ENCODE data around the gene HMGCS2.

Gene HMGCS2

DNA sequence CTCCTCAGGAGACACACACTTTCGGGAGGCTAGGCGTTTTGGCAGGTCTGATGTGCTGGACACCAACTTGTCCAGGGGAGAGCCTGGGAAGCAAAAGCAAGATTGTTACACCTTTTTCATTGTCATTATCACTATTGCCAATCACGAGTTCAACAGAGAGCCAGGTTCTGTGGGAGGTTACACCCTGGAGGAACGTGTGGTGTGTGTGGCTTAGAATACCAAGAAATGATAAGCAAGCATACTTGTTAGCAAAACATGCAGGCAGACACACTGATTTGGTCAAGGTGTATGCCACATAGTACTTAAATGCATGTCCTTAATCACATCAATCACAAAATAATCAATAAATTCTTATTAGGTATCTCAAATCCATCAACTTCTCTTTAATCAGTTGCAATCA is 16.1 kb downstream of the HMGCS2 start:
- no peak for DNase-seq

DNA sequence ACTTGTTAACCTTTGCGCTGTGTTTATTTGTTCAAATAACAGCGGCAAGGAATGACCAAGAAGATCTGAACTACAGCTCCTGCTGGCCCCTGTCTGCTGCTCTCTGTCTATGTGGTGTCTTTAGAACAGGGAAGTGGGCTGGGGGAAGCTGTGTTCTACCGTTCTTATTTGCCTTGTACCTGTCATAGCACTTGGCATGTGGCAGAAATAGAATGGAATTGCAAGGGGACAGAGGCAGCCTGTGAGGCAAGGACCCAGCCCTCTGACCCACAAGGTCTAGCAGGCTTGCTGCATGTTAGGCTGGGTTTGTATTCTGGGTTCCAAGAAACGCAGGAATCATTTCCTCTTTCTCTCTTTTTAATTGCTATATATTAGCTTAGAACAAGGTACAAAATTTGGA is 20.7 kb downstream of the HMGCS2 start:
- no peak for DNase-seq

DNA sequence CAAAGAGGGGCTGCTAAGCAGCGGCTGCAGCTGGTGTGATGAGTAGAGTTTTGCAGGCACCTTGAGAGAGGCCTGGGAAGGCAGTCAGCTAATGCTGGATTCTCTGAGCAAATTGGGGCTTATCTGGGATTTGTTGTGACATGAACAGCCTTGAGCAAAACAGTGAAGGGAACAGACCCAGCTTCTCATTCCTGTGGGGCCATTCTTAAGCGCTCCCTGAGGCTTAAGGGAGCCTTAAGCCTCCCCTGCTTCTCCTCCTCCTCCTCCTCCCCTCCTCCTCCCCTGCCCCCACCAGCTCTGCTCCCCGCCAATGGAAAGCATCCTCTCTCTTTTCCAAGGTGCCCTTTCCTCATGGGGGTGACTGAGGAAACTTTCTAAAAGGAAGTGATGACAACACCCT is 21.3 kb downstream of the HMGCS2 start:
- no peak for DNase-seq

GRCh38 chr1:119745034-119745433 is 23.7 kb downstream of the HMGCS2 start:
- DNase-seq = no peak

DNA sequence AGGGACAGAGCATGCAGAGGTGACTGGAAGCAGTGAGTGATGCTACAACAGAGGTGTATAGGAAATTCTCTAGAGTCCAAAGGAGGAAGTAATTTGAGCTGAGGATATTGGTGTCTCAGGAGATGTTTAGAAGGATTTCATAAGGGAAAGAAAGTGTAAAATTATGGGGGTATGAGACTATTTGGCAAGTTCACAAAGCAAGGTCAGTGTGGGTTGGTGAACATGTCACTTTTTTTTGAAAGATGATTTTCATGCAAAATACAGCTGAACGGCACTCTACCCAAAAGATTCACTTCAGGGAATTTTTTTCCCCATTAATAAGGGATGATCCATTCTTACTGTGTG is 24.1 kb downstream of the HMGCS2 start:
- no peak for DNase-seq

DNA sequence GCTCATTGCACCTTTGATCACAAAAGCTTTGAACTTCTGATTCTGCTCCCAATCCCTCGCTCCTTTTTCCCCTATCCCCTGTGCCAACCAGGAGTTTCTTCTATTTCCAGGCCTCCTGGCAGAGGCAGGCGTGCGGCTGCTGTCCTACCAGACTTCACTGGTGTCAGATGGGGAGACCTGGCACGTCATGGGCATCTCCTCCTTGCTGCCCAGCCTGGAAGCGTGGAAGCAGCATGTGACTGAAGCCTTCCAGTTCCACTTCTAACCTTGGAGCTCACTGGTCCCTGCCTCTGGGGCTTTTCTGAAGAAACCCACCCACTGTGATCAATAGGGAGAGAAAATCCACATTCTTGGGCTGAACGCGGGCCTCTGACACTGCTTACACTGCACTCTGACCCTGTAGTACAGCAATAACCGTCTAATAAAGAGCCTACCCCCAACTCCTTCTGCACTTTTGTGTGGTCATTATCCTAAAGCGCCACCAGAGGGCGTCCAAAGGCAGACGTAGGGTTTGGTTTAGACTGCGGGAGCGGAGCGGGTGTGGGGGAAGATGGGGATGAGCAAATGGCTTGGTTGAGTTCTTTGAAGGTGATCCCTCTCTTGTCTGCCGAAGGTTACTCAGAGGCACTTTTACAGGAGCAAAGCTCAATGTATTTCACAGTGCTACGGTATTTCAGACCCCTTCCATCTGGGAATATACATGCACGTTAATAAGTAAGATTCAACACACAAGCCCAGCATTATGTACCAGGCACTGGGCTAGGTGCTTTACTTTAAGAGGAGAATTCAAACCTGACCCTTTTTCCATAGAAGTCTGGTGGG is 24.7 kb downstream of the HMGCS2 start:
- peak; percentile 67 to 70 for DNase-seq

DNA sequence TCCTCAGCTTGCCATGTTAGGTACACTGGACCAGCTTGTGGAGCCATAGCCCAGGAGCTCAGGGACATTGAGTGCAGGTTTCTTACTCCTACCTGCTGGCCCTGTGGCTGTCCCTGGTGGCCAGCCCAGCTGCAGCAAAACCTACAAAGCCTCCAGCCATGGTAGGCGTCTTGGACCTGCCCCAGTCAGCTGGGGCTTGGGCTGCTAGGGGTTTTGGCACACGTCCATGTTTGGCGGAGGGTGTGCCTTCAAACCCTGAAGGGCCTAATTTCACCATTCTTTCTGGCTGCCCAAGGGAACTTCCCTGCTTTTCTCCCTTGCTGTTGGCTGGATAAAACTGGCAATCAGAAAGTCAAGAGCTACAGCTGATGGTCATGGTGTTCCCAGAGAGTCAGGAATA is 25.4 kb downstream of the HMGCS2 start:
- no peak for DNase-seq

DNA sequence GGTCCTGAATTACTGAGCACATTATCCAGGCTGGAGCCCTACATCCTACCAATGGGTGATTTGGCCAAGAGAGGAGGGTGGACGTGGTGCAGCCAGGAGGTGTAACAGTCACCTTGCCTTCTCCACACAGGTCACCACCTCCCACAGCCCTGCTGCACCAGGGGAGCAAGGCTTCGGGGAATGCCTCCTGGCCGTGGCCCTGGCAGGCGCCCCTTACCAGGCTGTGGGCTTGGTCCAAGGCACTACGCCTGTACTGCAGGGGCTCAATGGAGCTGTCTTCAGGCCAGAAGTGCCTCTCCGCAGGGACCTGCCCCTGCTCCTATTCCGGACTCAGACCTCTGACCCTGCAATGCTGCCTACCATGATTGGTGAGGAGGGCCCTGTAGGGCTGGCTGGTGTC is 26.0 kb downstream of the HMGCS2 start:
- no peak for DNase-seq

DNA sequence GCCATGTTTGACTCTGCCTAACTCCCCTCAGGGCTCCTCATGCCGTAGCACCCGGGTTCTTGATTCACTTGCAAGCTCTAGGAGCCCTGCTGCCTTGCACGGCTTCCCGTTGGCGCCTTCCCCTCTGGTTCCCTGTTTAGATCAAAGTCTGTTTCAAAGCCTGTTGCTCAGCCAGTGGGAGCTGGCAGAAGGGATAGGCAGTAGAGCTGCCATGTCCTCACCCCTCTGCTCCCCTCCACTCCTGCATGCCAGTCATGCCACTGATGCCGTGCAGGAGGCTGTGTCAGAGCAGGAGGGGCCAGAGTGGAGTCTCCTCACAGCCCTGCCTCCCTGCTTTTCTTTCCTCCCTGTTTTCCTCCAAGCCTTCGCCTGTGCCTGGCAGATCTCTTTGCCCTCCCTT is 26.5 kb downstream of the HMGCS2 start:
- no peak for DNase-seq

- no peak for DNase-seq
Measured at GRCh38 chr1:119740896-119741780, 27.6 kb downstream of the HMGCS2 start.

DNA sequence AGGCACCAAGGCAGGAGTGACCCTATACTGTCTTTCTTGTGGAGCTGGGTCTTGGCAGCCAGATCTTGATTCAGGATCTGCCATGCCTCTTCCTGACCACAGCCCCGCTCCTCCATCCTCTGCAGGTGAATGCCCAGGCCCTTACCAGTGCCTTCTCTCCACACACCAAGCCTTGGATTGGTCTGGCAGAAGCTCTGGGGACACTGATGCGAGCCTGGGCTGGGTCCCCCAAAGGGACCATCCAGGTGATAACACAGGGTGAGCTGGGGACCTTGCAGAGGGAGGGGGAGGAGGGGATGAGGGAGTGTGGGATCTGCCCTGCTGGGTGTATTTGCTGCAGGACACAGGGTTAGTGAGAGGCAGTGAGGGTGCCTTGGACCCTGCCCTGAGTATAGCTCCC is 28.4 kb downstream of the HMGCS2 start:
- no peak for DNase-seq

DNA sequence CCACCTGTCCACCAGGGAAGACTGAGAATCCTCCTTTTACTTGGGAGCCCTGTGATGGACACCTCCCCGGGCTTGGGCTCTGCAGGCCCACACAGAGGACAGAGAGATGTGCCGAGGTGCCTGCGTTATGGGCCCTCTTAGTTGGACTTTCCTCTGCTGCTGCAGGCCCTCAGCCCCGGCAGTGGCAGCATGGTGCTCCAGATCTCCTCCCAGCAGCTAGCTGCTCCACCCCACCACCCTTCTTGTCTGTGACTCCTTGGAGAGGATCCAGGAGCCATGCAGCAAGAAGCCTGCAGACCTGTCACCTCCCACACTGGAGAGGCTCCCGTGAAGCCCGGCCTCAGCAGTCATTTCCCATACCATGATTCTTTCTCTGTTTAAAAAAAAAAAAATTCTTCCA is 29.6 kb downstream of the HMGCS2 start:
- no peak for DNase-seq

DNA sequence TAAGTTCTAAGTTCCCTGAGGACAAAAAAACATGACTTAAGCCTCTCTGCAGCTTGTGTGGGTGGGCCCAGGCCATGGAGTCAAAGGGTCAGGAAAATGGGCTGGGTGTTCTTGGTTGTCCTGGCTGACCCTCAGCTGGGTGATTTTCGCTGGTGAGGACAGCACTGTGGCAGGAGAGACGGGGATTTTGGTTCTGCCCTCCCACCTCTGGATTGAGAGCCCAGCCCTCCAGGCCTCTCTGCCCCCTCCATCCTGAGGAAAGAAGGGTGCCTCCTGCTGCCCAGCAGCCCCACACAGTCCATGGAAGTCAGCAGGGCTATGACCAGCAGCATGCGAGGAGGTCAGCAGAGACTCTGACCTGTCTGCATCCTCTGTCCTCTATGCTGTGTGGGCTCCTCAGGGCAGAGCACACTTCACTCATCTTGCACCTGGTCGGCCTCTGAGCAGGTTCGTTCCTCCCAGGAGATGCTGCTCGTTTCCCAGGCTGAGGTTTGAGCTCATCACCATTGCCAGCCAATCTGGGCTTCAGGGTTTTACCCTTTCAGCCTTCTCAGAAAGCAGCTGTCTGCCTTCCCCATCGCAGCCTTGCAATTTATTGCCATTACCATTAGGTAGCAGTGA is 30.5 kb downstream of the HMGCS2 start:
- DNase-seq = no peak

- DNase-seq = no peak
Measured at GRCh38 chr1:119737040-119737682, 31.5 kb downstream of the HMGCS2 start.

DNA sequence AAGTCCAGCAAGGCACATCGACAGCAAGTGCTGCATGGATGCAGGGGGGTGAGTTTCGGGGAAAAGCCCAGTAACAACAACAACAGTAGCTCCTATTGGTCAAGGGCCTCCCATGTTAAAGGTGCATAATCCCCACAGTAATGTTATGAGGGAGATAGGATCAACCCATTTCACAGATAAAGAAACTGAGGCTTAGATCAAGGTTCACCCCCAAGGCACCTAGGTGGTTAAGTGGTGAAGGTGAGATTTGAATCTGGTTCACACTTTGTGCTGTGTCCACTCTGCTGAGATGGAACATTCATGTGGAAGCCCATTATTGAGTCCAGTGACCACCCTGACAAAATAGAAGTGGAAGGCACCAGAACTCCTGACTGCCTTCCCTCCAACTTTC is 32.1 kb downstream of the HMGCS2 start:
- no peak for DNase-seq

DNA sequence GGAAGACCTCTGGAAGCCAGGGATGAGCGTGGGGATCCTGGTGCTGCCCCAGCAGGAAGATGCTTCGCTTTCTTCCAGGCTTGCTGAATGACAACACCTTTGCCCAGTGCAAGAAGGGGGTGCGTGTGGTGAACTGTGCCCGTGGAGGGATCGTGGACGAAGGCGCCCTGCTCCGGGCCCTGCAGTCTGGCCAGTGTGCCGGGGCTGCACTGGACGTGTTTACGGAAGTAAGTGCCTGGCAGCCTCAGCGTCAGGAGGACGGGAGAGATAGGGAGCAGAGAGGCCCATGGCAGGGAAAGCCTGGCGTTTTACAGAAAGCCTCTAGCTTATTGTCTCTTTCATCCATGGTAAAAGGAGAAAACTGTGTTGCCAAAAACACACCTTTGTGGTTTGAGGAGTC is 33.5 kb downstream of the HMGCS2 start:
- DNase-seq = no peak

- no peak for DNase-seq
Measured at GRCh38 chr1:119733754-119734153, 35.0 kb downstream of the HMGCS2 start.

- DNase-seq = no peak
Measured at GRCh38 chr1:119732465-119733168, 36.1 kb downstream of the HMGCS2 start.

DNA sequence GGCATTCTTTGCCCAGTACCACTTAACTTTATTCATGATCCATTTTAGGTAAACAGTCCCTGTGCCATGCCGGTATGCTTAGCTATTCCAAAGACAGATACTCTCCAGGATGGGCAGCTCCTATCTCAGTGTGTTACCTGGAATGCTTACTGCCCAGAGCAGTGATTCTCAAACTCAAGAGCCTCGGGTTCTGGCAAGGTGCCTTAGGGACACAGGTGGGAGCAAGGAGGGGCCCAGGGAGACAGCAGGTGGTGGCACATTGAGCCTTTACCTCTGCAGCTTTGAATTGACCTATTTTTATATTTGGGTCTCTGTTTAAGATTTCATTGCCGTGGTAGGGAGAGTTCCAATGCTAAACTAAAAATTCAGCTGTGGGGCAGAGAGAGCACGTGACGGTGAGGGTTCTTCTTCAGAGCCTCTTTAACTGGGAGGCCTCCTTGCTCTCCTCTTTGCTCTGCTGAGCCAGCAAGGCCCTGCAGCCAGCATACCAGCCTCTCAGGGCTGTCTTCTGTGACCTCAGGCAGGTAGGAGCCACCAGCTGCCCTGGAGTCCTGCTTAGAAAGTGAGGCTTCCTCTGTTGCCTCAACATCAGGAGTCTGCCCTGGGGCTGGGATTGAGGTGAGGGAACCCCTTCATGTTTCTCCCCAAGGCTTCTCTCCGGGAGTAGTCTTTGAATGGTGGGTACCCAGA is 36.8 kb downstream of the HMGCS2 start:
- no peak for DNase-seq

DNA sequence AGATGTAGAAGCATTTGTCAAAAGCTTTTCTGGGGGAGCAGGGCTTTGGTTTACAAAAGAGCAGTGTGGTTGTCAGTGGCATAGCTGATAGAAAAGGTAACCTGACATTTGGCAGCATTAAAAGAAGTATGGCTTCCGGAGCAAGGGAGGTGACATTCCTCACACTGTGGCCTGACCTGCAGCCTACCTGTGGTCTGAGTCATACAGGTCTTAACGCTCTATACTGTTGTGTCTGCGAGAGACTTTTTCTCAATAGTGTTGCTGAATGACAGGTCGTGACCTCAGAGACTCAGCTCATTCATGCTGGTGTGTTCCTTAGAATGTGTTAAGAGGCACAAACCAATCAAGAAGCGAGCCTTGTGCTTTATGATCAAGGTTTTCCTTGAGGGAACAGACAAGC is 37.6 kb downstream of the HMGCS2 start:
- DNase-seq = peak in 1 of 2 experiments; percentile 11

DNA sequence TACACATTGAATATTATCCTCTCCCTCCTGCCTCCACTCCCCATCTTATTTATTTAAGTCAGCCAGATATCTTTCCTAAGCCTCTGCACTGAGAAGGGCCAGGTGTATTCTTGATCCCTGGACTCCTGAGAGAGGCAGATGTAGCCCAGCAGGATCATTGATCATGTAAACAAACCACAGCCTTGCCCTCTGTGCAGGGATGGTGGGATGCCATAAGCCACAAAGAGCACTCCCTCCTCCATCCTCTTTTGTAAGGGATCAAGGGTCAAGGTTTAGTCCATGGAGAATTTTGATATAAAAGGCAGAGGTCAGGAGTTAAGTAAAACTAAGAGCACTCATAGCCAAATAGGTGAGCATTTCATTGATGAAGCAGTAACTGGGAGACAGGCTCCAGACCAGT is 39.7 kb downstream of the HMGCS2 start:
- DNase-seq = peak in 1 of 2 experiments; percentile 0

GRCh38 chr1:119727991-119728390 is 40.7 kb downstream of the HMGCS2 start:
- no peak for DNase-seq

All from activated T-cell treated with anti-CD3 and anti-CD28 coated beads, Interleukin-2, amount 50 U/mL, for 48 hours (primary cell).